Raji (cell line): ENCODE results near the gene LSM6.

Source experiments
- POLR2A ChIP-seq: IDR thresholded peaks from 2 replicates; pipeline ENCODE4 v1.6.1; 2011; ENCODE audit warnings: low read depth, low read length, control low read depth; ENCODE audit not compliant: insufficient read depth

Gene LSM6

DNA sequence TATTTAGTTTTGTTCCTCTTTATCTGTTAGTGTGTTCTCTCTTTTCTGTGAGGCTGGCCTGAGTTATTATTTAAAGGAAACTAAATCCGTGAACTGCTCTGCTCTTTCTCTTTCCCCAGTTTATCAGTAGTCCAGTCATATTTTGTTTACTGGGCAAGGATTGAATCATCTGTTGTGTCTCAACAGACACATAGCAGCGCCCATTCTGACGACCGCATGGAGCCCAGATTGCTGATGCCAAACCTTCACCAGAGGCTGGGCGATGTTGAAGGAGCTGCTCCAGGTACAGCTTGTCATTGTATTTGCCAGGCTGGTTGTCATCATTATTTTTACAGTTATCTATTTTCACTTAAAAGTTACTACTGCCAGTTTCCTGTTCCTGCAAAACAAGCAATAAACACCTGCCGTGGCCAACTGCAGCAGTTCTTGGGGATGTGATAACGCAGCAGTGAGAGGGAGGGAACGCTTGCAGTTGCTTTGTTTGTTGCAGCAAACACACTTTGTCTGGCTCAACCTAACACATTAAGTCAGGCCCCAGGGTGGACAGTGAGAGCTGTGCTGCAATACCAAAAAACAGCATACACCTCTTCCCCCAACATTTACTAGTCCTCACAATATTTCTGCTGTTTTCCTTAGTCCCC, 48.9 kb downstream of the LSM6 start:
- no peak for TF ChIP-seq POLR2A

DNA sequence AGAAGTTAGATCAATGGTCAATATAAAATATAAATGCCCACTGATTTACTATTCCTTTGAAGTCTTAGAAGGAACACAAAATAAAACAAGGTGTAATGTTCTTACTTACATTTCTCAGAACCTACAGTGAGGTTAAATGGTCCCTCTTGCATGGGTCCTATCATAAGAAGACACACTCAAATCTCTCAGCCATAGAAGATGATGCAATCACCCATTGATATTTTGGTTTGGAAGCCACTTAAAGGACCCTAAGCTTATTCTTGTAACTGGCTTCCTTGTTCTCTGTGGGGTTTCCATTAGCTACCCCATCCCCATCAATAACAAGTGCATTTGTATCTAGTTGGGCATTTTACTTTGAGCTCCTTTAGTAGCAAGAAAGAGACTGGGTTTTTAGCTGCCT, 53.9 kb downstream of the LSM6 start:
- TF ChIP-seq POLR2A = no peak

DNA sequence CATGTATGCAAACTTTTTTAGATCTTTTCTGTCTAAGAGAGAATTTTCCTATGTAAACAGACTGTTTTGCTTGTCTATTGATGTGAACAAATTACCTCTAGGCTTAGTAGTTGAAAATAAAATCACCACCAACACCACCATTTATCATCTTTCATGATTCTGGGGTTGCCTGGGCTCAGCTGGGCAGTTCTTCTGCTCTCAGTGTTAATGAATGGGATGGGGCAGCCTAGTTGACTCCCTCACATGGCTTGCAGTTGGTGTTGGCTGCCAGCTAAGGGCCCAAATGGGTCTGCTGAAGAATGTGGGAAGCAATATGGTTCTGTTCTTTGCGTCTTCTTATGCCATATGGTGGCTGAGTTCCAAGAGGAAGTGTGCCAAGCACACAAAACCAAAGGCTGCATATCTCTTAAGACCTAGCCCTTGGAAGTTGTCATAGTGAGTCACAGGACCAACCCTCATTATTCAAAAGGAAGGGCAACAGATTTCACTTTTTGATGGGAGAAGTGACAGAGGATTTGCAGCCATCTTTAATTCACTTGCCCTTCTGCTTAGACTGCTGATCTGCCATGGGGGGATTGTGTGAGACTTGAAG, 56.7 kb downstream of the LSM6 start:
- no peak for TF ChIP-seq POLR2A

DNA sequence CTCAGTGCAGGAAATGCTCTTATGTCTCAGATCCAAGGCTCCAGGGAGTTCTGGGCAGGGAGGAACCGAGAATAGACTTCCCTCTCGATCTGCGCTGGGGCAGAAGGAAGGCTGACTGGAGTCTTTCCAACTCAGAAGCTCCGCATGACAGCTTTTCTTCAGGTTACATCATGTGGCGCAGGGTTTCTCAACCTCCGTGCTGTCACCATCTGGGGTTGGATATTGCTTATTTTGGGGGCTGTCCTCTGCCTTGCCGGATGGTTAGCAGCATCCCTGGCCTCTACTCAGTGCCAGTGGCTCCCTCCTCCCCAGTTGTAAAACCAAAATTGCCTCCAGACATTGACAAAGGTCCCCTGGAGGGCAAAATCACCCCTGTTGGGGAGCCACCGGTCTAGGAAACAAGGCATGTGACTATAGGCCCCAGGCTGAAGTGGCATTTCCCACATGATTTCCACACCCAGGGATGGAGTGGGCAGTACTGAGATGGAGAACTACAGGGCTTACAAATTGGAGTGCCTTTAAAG, 60.2 kb downstream of the LSM6 start:
- no peak for TF ChIP-seq POLR2A

DNA sequence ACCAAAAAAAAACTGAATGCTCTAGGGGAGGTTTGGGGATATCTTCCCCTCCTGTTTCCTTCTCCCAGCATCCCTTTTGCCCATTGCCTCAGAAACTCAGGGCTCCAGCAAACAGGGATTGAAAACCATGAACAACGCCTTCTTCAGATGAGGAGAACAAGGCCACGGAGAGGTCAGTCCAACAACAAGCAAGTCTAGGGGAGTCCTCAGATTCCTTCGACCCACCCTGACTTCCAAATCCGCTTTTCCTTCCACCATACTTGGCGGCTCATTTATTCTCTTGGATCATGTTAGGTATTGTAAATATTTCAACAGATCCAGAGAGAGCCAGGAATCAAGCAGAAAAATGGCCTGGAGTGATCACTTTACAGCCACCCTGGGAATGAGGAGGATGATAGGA, 60.7 kb downstream of the LSM6 start:
- no peak for TF ChIP-seq POLR2A

DNA sequence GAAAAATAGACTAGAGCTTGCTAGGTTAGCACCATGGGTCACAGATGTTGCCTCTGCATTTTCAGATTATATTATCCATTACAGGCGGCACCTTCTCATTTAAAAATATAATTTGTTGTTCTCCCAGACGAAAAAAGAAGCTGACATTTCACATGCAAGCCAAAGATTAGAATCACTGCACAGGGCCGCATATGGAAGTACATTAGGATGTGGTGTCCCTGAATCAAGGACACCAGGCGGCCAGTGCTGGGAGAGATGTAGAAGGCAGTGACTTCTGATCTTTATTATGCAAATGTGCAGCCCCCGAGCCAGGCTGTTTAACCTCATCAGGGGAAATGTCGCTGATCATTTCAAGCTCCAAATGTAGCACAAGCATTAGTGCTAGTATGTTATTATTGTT, 61.6 kb downstream of the LSM6 start:
- no peak for TF ChIP-seq POLR2A

DNA sequence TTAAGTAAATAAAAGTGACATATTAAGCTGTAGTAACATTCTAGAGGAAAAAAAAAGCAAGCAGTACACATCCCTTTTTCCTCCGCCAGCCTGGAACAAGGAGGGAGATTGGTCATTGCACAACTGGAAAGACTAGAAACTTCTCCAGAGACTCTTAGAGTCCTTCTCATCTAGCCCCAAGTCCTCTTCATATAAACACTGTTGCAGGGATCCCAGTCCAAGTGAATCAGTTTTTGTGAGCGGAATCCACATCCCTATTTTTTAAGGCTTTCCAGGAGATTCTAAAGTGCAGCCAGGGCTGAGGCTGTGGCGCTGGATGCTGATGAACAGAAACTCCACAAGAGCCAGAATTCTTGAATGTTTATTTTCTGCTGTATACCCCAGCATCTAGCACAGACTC, 62.6 kb downstream of the LSM6 start:
- TF ChIP-seq POLR2A = no peak
